NCI-H128 (cell line): Measurements from ENCODE around the gene WASF2.
"Not testable (repeated sequence)": the region's sequence is repeated elsewhere in the genome, so short reads cannot be mapped to it uniquely, and the experiment has no call there.

Experiments used
- DNase-seq: peaks from one replicate; lab custom pipeline; 2025; ENCODE audit not compliant: unreplicated experiment; lab: John Stamatoyannopoulos, UW

Gene WASF2

GRCh38 chr1:27501159-27501558 is 11.2 kb upstream of the WASF2 start:
- DNase-seq, result not testable (repeated sequence)

GRCh38 chr1:27499142-27499541 is 9.2 kb upstream of the WASF2 start:
- no peak for DNase-seq

- peak; percentile 34 for DNase-seq
Observed at GRCh38 chr1:27496604-27497155, 6.7 kb upstream of the WASF2 start.

GRCh38 chr1:27492796-27493195 is 2.8 kb upstream of the WASF2 start:
- no peak for DNase-seq

- no peak for DNase-seq
Observed at GRCh38 chr1:27491748-27492700, 2.1 kb upstream of the WASF2 start.

- no peak for DNase-seq
Observed at GRCh38 chr1:27489501-27489972, 430 bp downstream of the WASF2 start.

- DNase-seq, result no peak
Observed at GRCh38 chr1:27487966-27488884, 1.7 kb downstream of the WASF2 start.

- DNase-seq, result no peak
Observed at GRCh38 chr1:27485363-27485762, 4.6 kb downstream of the WASF2 start.

GRCh38 chr1:27483659-27484058 is 6.3 kb downstream of the WASF2 start:
- DNase-seq, result no peak

GRCh38 chr1:27481994-27482620 is 7.9 kb downstream of the WASF2 start:
- DNase-seq, result no peak

GRCh38 chr1:27478098-27478497 is 11.9 kb downstream of the WASF2 start:
- no peak for DNase-seq

- DNase-seq, result no peak
Observed at GRCh38 chr1:27476237-27476636, 13.7 kb downstream of the WASF2 start.

GRCh38 chr1:27475720-27476119 is 14.2 kb downstream of the WASF2 start:
- no peak for DNase-seq

- no peak for DNase-seq
Observed at GRCh38 chr1:27473755-27474154, 16.2 kb downstream of the WASF2 start.

- DNase-seq, result not testable (repeated sequence)
Observed at GRCh38 chr1:27472098-27472497, 17.9 kb downstream of the WASF2 start.

- DNase-seq, result no peak
Observed at GRCh38 chr1:27471477-27471876, 18.5 kb downstream of the WASF2 start.

GRCh38 chr1:27469334-27469733 is 20.6 kb downstream of the WASF2 start:
- DNase-seq, result no peak

GRCh38 chr1:27468378-27468777 is 21.6 kb downstream of the WASF2 start:
- not testable (repeated sequence) for DNase-seq

- no peak for DNase-seq
Observed at GRCh38 chr1:27464926-27465647, 24.9 kb downstream of the WASF2 start.

GRCh38 chr1:27463916-27464315 is 26.1 kb downstream of the WASF2 start:
- not testable (repeated sequence) for DNase-seq
